Umbilical cord (tissue), 2 donors: ENCODE results near the gene ARMC9. TPM values are rescaled to one million over a fixed set of nuclear protein-coding genes. Genes with fewer than 3 reads are reported as not detected.

Experiments used
- DNase-seq: peaks from one replicate; pipeline ENCODE4 v3.0.0-alpha.2; 2015; ENCODE audit warnings: low spot score
- total RNA-seq: library from RNA; depleted of rRNA; stranded (reverse); fragments of >200 nt; gene quantifications from one replicate; pipeline ENCODE4 v1.2.3, GENCODE V29; 2014; ENCODE audit warnings: low replicate concordance; ENCODE audit not compliant: insufficient read depth

ARMC9 gene
- total RNA-seq, 1 donor from 2014 or later: 25.8 TPM

GRCh38 chr2:231382116-231382515 lies 183.7 kb downstream of the ARMC9 start:
- no peak for DNase-seq

- no peak for DNase-seq
These were observed 185.1 kb downstream of the ARMC9 start for GRCh38 chr2:231383416-231384108.

- no peak for DNase-seq
These were observed 185.6 kb downstream of the ARMC9 start for GRCh38 chr2:231384109-231384435.

- no peak for DNase-seq
These were observed 186.5 kb downstream of the ARMC9 start for GRCh38 chr2:231384970-231385369.

GRCh38 chr2:231385429-231385828 lies 187.0 kb downstream of the ARMC9 start:
- DNase-seq: no peak

GRCh38 chr2:231386446-231386845 lies 188.0 kb downstream of the ARMC9 start:
- DNase-seq: no peak

- peak; percentile 80 for DNase-seq
These were observed 189.7 kb downstream of the ARMC9 start for GRCh38 chr2:231387904-231388724.

GRCh38 chr2:231388725-231389346 lies 190.4 kb downstream of the ARMC9 start:
- DNase-seq: no peak

- no peak for DNase-seq
These were observed 192.2 kb downstream of the ARMC9 start for GRCh38 chr2:231390667-231391066.

- no peak for DNase-seq
These were observed 193.6 kb downstream of the ARMC9 start for GRCh38 chr2:231391981-231392380.

GRCh38 chr2:231392431-231393148 lies 194.2 kb downstream of the ARMC9 start:
- no peak for DNase-seq

GRCh38 chr2:231393149-231394131 lies 195.0 kb downstream of the ARMC9 start:
- no peak for DNase-seq

- DNase-seq: no peak
These were observed 196.0 kb downstream of the ARMC9 start for GRCh38 chr2:231394211-231395141.

GRCh38 chr2:231395188-231396057 lies 197.0 kb downstream of the ARMC9 start, which contains the start of gene B3GNT7:
Gene B3GNT7 (plus strand): TSS chr2:231395710. CDS start chr2:231395804, 94 bp downstream.
- DNase-seq: no peak

GRCh38 chr2:231396058-231396821 lies 197.8 kb downstream of the ARMC9 start:
- DNase-seq: no peak

GRCh38 chr2:231397011-231397927 lies 198.8 kb downstream of the ARMC9 start:
- DNase-seq: no peak

- DNase-seq: no peak
These were observed 199.5 kb downstream of the ARMC9 start for GRCh38 chr2:231397928-231398294.
